Vagina (tissue), 2 donors: ENCODE measurements around the gene TBXAS1.

Experiments
- POLR2A ChIP-seq, 2 donors: fragments of 450-650 bp; IDR thresholded peaks; one replicate each; pipeline ENCODE4 v1.6.1; 2017; ENCODE audit warnings: antibody characterized with exemption in 2 of 2, mild to moderate bottlenecking in 2 of 2, moderate library complexity in 2 of 2
- POLR2AphosphoS5 ChIP-seq, 2 donors: sonication (generic); formaldehyde crosslinking; IDR thresholded peaks; one replicate each; pipeline ENCODE4 v1.9.0; 2017; ENCODE audit warnings: antibody characterized with exemption in 2 of 2, mild to moderate bottlenecking in 2 of 2, low read depth in 1 of 2; ENCODE audit not compliant: insufficient read depth in 1 of 2
- TF ChIP-seq, protein P1 (sequence below), 3 experiments: fragments of 450-650 bp in 2 of 3; fragments of 200-600 bp in 1 of 3; sonication (generic) in 1 of 3; IDR thresholded peaks; one replicate each; pipeline ENCODE4 v1.5.1; 2017 to 2019; ENCODE audit warnings: antibody characterized with exemption in 3 of 3, mild to moderate bottlenecking in 2 of 3, moderate library complexity in 2 of 3

DNA sequence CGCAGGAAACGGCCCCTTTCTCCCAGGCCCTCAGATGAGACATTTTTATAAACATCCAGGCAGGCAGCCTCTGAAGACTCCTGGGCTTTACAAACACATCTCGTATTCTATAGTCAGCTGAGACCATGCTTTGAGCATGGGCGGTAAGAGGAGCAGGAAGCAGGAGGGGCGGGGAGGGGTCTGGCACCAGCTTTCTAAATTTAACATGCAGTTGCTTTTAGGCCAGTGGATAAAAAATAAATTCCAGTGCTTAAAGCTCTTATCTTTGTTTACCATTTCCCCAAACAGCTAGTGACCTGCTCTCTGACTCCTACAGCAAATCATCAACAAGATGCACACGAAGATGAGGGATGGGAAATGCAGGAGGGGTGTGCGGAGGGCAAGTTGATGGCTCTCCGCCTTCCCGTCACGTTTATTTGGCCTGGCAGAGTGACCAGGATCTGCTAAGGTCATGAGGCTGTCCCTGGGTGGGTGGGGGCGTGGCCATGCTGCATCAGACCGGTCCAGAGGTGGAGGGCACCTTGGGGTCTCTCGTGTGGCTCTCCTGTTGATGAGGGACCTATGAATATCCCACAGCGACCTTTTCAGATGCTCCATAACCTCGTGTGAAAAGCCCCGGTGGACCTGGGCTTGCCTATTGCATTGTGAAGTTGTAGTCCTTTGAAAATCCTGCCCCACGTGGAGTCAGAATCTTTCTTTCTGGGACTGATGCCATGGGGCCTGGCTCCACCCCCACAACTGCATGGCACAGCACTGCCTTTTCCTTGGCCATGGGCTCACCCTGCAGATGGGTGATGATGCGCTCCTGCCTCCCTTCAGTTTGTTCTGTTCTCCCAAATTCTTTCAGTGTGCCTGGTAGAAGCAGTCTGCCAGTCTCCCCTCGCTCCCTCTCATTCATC is 166.2 kb downstream of the TBXAS1 start:
- TF ChIP-seq POLR2AphosphoS5 (IDR thresholded peaks at IDR 0.05; ENCODE audit: insufficient read depth in 1 of 2, low read depth in 1 of 2) (no peak), POLR2A (IDR thresholded peaks at IDR 0.05) (no peak)
- TF ChIP-seq, protein P1, sequence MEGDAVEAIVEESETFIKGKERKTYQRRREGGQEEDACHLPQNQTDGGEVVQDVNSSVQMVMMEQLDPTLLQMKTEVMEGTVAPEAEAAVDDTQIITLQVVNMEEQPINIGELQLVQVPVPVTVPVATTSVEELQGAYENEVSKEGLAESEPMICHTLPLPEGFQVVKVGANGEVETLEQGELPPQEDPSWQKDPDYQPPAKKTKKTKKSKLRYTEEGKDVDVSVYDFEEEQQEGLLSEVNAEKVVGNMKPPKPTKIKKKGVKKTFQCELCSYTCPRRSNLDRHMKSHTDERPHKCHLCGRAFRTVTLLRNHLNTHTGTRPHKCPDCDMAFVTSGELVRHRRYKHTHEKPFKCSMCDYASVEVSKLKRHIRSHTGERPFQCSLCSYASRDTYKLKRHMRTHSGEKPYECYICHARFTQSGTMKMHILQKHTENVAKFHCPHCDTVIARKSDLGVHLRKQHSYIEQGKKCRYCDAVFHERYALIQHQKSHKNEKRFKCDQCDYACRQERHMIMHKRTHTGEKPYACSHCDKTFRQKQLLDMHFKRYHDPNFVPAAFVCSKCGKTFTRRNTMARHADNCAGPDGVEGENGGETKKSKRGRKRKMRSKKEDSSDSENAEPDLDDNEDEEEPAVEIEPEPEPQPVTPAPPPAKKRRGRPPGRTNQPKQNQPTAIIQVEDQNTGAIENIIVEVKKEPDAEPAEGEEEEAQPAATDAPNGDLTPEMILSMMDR (IDR thresholded peaks at IDR 0.05): no peak
